A673 (cell line): ENCODE measurements around the gene TMEM239. TPM values are rescaled to one million over a fixed set of nuclear protein-coding genes. Genes with fewer than 3 reads are reported as not detected.

Experiments
- BruUV-seq: library from RNA; stranded (reverse); fragments of 400-500 nt; replicated peaks from 2 replicates; lab custom pipeline; 2021; lab: Mats Ljungman, UMichigan
- CTCF ChIA-PET: fragments of 300-600 bp; sonication (Branson Sonifier 250); formaldehyde crosslinking; loops from one replicate; lab custom pipeline; 2022; ENCODE audit warnings: antibody characterized with exemption; lab: Charles Lee
- POLR2A ChIA-PET: fragments of 300-600 bp; sonication (Branson Sonifier 250); formaldehyde crosslinking; loops from one replicate; lab custom pipeline; 2022; ENCODE audit warnings: antibody characterized with exemption; ENCODE audit not compliant: low non-redundant PET; lab: Charles Lee
- DNase-seq: peaks from one replicate; pipeline ENCODE4 v3.0.0-alpha.2; 2015; ENCODE audit warnings: low spot score
- H3K27ac ChIP-seq: fragments of 200-600 bp; sonication (generic); 2 replicates; pipeline ENCODE4 v1.5.1; 2016; ENCODE audit warnings: mixed run types, low read depth, mild to moderate bottlenecking, mixed read lengths, antibody characterized with exemption, low read length; ENCODE audit not compliant: poor library complexity, severe bottlenecking
- H3K27me3 ChIP-seq: fragments of 200-600 bp; sonication (generic); replicated peaks from 2 replicates; pipeline ENCODE4 v1.6.1; 2017; ENCODE audit warnings: mixed run types, low read depth, mild to moderate bottlenecking, mixed read lengths, antibody characterized with exemption, low read length; ENCODE audit not compliant: insufficient read depth, poor library complexity
- H3K36me3 ChIP-seq: fragments of 200-600 bp; sonication (generic); 2 replicates; pipeline ENCODE4 v1.6.1; 2016; ENCODE audit warnings: mixed run types, mild to moderate bottlenecking, mixed read lengths, antibody characterized with exemption, low read length; ENCODE audit not compliant: insufficient read depth, poor library complexity, severe bottlenecking
- H3K4me1 ChIP-seq: fragments of 200-600 bp; sonication (generic); 2 replicates; pipeline ENCODE4 v1.6.1; 2017; ENCODE audit warnings: mixed run types, mild to moderate bottlenecking, mixed read lengths, antibody characterized with exemption, low read length; ENCODE audit not compliant: insufficient read depth, poor library complexity, severe bottlenecking
- H3K4me3 ChIP-seq: fragments of 200-600 bp; sonication (generic); 2 replicates; pipeline ENCODE4 v1.5.1; 2016; ENCODE audit warnings: low read depth, mixed run types, mild to moderate bottlenecking, mixed read lengths, low read length; ENCODE audit not compliant: poor library complexity, severe bottlenecking
- H3K9me3 ChIP-seq: fragments of 200-600 bp; sonication (generic); 2 replicates; pipeline ENCODE4 v1.6.1; 2016; ENCODE audit warnings: mixed run types, low read depth, mild to moderate bottlenecking, mixed read lengths, antibody characterized with exemption, low read length; ENCODE audit not compliant: poor library complexity, severe bottlenecking
- EZH2 ChIP-seq: fragments of 200-600 bp; sonication (generic); IDR thresholded peaks from 2 replicates; pipeline ENCODE4 v1.6.1; 2017; ENCODE audit warnings: borderline replicate concordance, low read depth, mild to moderate bottlenecking, mixed read lengths, antibody characterized with exemption, low read length; ENCODE audit not compliant: poor library complexity, severe bottlenecking
- intact Hi-C: fragments of 100-400 bp; cut with micrococcal nuclease; formaldehyde crosslinking; loops from one replicate; pipeline ENCODE4 v1.10.0; 2022; ENCODE audit not compliant: unreplicated experiment
- total RNA-seq: library from RNA; stranded (reverse); gene quantifications from 2 replicates; pipeline ENCODE4 v1.2.3, GENCODE V29; 2021
- TF ChIP-seq, protein P1 (sequence below): fragments of 300-800, 200-600 bp; sonication (generic); conservative IDR thresholded peaks from 2 replicates; pipeline ENCODE4 v1.5.1; 2017; ENCODE audit warnings: low read depth, mild to moderate bottlenecking, antibody characterized with exemption, low read length, moderate library complexity, mixed read lengths

Gene TMEM239
- total RNA-seq, 1 experiment from 2014 or later: not detected

DNA sequence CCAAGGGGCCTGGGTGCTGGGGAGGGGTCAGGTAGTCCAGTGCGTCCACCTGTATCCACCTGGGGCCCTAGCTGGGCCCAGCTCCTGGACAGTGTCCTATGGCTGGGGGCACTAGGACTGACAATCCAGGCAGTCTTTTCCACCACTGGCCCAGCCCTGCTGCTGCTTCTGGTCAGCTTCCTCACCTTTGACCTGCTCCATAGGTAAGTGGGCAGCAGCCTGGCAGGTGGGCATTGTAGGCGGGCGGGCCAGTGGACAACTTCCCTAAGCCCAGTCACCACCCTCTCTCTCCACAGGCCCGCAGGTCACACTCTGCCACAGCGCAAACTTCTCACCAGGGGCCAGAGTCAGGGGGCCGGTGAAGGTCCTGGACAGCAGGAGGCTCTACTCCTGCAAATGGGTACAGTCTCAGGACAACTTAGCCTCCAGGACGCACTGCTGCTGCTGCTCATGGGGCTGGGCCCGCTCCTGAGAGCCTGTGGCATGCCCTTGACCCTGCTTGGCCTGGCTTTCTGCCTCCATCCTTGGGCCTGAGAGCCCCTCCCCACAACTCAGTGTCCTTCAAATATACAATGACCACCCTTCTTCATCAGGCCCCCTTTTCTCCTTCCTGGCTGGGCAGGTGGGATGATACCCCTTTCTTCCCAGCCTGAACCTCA, 793 bp upstream of the TMEM239 start:
- no peak for DNase-seq
- no peaks in the 10 kb centered on the region for H3K27me3 ChIP-seq
- no TSS peak for BruUV-seq
- intact Hi-C loops: no loop called here
- peaks cover 17% of the 10 kb centered on the region for H3K9me3 ChIP-seq
- POLR2A ChIA-PET: no interaction called here
- no peaks in the 10 kb centered on the region for H3K36me3 ChIP-seq
- peak overlapping the region; percentile 49 for H3K27ac ChIP-seq
- no peak for TF ChIP-seq EZH2
- TF ChIP-seq, protein P1, sequence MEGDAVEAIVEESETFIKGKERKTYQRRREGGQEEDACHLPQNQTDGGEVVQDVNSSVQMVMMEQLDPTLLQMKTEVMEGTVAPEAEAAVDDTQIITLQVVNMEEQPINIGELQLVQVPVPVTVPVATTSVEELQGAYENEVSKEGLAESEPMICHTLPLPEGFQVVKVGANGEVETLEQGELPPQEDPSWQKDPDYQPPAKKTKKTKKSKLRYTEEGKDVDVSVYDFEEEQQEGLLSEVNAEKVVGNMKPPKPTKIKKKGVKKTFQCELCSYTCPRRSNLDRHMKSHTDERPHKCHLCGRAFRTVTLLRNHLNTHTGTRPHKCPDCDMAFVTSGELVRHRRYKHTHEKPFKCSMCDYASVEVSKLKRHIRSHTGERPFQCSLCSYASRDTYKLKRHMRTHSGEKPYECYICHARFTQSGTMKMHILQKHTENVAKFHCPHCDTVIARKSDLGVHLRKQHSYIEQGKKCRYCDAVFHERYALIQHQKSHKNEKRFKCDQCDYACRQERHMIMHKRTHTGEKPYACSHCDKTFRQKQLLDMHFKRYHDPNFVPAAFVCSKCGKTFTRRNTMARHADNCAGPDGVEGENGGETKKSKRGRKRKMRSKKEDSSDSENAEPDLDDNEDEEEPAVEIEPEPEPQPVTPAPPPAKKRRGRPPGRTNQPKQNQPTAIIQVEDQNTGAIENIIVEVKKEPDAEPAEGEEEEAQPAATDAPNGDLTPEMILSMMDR: no peak
- CTCF ChIA-PET: no interaction called here
- H3K4me1 ChIP-seq: peaks cover 21% of the 10 kb centered on the region
- H3K4me3 ChIP-seq: no peak overlapping the region

DNA sequence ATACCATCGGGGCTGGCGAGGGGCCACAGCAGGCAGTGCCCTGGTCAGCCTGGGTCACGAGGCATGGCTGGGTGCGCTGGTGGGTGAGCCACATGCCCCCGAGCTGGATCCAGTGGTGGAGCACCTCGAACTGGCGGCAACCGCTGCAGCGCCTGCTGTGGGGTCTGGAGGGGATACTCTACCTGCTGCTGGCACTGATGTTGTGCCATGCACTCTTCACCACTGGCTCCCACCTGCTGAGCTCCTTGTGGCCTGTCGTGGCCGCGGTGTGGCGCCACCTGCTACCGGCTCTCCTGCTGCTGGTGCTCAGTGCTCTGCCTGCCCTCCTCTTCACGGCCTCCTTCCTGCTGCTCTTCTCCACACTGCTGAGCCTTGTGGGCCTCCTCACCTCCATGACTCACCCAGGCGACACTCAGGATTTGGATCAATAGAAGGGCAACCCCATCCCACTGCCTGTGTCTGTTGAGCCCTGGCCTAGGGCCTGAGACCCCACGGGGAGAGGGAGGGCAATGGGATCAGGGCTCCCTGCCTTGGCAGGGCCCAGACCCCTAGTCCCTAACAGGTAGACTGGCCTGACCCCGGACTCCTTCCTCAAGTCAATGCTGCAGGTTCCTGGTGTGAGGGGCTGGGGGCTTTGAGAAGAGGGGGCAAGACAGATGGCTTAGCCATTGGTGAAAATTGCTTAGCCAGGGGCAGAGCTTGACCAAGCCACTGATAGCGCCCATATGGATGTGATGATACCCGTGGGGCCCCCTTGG, 598 bp downstream of the TMEM239 start:
- BruUV-seq: no TSS peak
- Histone ChIP-seq H3K27ac (no peak overlapping the region), H3K27me3 (no peaks in the 10 kb centered on the region), H3K4me3 (no peak overlapping the region), H3K9me3 (peaks cover 9% of the 10 kb centered on the region), H3K4me1 (peaks cover 21% of the 10 kb centered on the region), H3K36me3 (no peaks in the 10 kb centered on the region)
- intact Hi-C loops: no loop called here
- ChIA-PET CTCF (no interaction called here), POLR2A (no interaction called here)
- DNase-seq: no peak
- TF ChIP-seq EZH2: no peak

DNA sequence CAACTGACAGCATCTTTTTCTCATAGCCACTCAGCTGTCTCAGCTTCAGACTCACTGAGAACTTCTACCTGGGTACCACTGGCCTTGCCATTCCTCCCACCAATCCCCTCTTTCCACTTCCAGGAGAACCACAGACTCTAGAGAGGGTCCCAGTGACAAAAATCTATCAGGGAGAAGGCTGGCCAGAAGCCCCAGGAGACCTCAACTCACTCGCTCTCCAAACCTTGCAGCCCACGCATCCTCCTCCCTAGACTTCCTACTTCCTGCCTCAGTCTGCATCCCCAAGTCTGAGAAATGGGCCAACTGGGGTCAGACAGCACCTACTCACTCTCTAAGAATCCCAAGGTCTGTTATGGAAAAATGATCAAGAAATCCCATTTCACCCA, 1.2 kb downstream of the TMEM239 start:
- POLR2A ChIA-PET: no interaction called here
- CTCF ChIA-PET: no interaction called here

More for the DNA sequence above, 1.2 kb downstream of the TMEM239 start:
- BruUV-seq: no TSS peak
- Histone ChIP-seq H3K27me3 (no peaks in the 10 kb centered on the region), H3K4me1 (peaks cover 21% of the 10 kb centered on the region), H3K36me3 (no peaks in the 10 kb centered on the region), H3K4me3 (no peak overlapping the region), H3K27ac (no peak overlapping the region), H3K9me3 (peaks cover 3% of the 10 kb centered on the region)
- intact Hi-C loops: no loop called here
- no peak for DNase-seq
- TF ChIP-seq, protein P1: no peak
- no peak for TF ChIP-seq EZH2
